Neural progenitor cell (in vitro differentiated cells): ENCODE results near the gene SCD. TPM values are rescaled to one million over a fixed set of nuclear protein-coding genes. Genes with fewer than 3 reads are reported as not detected.

Experiments
- DNase-seq: peaks from one replicate; pipeline ENCODE4 v3.0.0-alpha.2; 2016; ENCODE audit warnings: low spot score
- H2AFZ ChIP-seq: fragments of 200-600 bp; sonication (generic); replicated peaks from 2 replicates; pipeline ENCODE4 v1.6.1; 2016; ENCODE audit warnings: antibody characterized with exemption
- H3F3A ChIP-seq: fragments of 200-600 bp; sonication (generic); 2 replicates; pipeline ENCODE4 v1.6.1; 2016; ENCODE audit warnings: antibody characterized with exemption, low read depth
- H3K27ac ChIP-seq: fragments of 200-600 bp; sonication (generic); 2 replicates; pipeline ENCODE4 v1.5.1; 2016; ENCODE audit warnings: mild to moderate bottlenecking
- H3K27me3 ChIP-seq: fragments of 200-600 bp; sonication (generic); 2 replicates; pipeline ENCODE4 v1.6.1; 2016; ENCODE audit warnings: mild to moderate bottlenecking, moderate library complexity
- H3K36me3 ChIP-seq: fragments of 200-600 bp; sonication (generic); 2 replicates; pipeline ENCODE4 v1.5.1; 2016
- H3K4me1 ChIP-seq: fragments of 200-600 bp; sonication (generic); 2 replicates; pipeline ENCODE4 v1.6.1; 2016; ENCODE audit warnings: mixed run types
- H3K4me2 ChIP-seq: fragments of 200-600 bp; sonication (generic); 2 replicates; pipeline ENCODE4 v1.6.1; 2016
- H3K4me3 ChIP-seq: fragments of 200-600 bp; sonication (generic); 2 replicates; pipeline ENCODE4 v1.5.1; 2016
- H3K79me2 ChIP-seq: fragments of 200-600 bp; sonication (generic); 2 replicates; pipeline ENCODE4 v1.6.1; 2016; ENCODE audit warnings: low read depth
- H3K9ac ChIP-seq: fragments of 200-600 bp; sonication (generic); 2 replicates; pipeline ENCODE4 v1.6.1; 2016
- H3K9me3 ChIP-seq: fragments of 200-600 bp; sonication (generic); 2 replicates; pipeline ENCODE4 v1.5.1; 2016; ENCODE audit warnings: low read depth
- H4K20me1 ChIP-seq: fragments of 200-600 bp; sonication (generic); 2 replicates; pipeline ENCODE4 v1.6.1; 2016; ENCODE audit warnings: low read depth
- H3K27ac Mint-ChIP-seq: 3 replicates; pipeline ENCODE4 v1.8.0; 2021; ENCODE audit warnings: mixed read lengths
- H3K27me3 Mint-ChIP-seq: 2 replicates; pipeline ENCODE4 v1.8.0; 2022; ENCODE audit warnings: low read depth, mild to moderate bottlenecking, inconsistent platforms, moderate library complexity, mixed read lengths; ENCODE audit not compliant: insufficient read depth
- H3K36me3 Mint-ChIP-seq: 3 replicates; pipeline ENCODE4 v1.8.0; 2021; ENCODE audit warnings: mixed read lengths
- H3K4me1 Mint-ChIP-seq: 3 replicates; pipeline ENCODE4 v1.8.0; 2021; ENCODE audit warnings: mixed read lengths
- H3K4me3 Mint-ChIP-seq: 3 replicates; pipeline ENCODE4 v1.8.0; 2021; ENCODE audit warnings: mild to moderate bottlenecking, moderate library complexity, mixed read lengths
- H3K9me3 Mint-ChIP-seq: 3 replicates; pipeline ENCODE4 v1.8.0; 2020; ENCODE audit warnings: mixed read lengths
- CTCF ChIP-seq: fragments of 200-600 bp; sonication (generic); IDR thresholded peaks from 2 replicates; pipeline ENCODE4 v1.5.1; 2017; ENCODE audit warnings: antibody characterized with exemption, mild to moderate bottlenecking
- EZH2 ChIP-seq: fragments of 200-600 bp; sonication (generic); IDR thresholded peaks from 2 replicates; pipeline ENCODE4 v1.6.1; 2017; ENCODE audit warnings: antibody characterized with exemption, mild to moderate bottlenecking, moderate library complexity
- EZH2phosphoT487 ChIP-seq: fragments of 200-600 bp; sonication (generic); IDR thresholded peaks from 2 replicates; pipeline ENCODE4 v1.6.1; 2017; ENCODE audit warnings: antibody characterized with exemption
- small RNA-seq: library from RNA; depleted of rRNA; stranded (forward); fragments of <200 nt; gene quantifications from one replicate; pipeline ENCODE3, GENCODE V24; 2015
- total RNA-seq: library from RNA; depleted of rRNA; stranded (reverse); fragments of >200 nt; gene quantifications from 2 replicates; pipeline ENCODE4 v1.2.3, GENCODE V29; 2015; ENCODE audit warnings: low replicate concordance

SCD gene
- total RNA-seq, 1 donor from 2014 or later = 468 TPM

DNA sequence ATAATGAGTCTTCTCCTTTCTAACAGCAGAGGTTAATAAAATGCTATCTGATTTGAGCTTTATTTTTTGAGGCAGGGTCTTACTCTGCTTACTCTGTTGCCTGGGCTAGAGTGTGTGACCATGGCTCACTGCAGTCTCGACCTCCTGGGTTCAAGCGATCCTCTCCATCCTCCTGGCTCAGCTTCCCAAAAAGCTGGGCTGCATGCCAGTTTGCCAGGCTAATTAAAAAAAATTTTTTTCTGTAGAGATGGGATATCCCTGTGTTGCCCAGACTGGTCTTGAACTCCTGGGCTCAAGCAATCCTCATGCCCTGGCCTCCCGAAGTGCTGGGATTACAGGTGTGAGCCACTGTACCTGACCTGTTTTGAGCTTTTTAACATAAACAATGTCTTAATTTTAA is 56.7 kb downstream of the SCD start:
- no peak overlapping the region for H3K4me2 ChIP-seq
- no peak overlapping the region for H2AFZ ChIP-seq
- H3K9ac ChIP-seq = no peak overlapping the region
- H3K9me3 ChIP-seq = no peaks in the 10 kb centered on the region
- Mint-ChIP-seq H3K4me1 (no peaks in the 10 kb centered on the region), H3K27me3 (no peaks in the 10 kb centered on the region), H3K27ac (no peak overlapping the region), H3K9me3 (peaks cover 17% of the 10 kb centered on the region), H3K36me3 (peaks cover 12% of the 10 kb centered on the region), H3K4me3 (no peak overlapping the region)
- no peaks in the 10 kb centered on the region for H3K4me1 ChIP-seq
- DNase-seq = no peak
- no peaks in the 10 kb centered on the region for H3K36me3 ChIP-seq
- H3K27ac ChIP-seq = no peak overlapping the region
- TF ChIP-seq CTCF (no peak), EZH2 (no peak), EZH2phosphoT487 (no peak)
- no peak overlapping the region for H3K4me3 ChIP-seq
- no peaks in the 10 kb centered on the region for H3K27me3 ChIP-seq
- no peaks in the 10 kb centered on the region for H4K20me1 ChIP-seq
- H3F3A ChIP-seq = no peaks in the 10 kb centered on the region
- H3K79me2 ChIP-seq = no peaks in the 10 kb centered on the region

DNA sequence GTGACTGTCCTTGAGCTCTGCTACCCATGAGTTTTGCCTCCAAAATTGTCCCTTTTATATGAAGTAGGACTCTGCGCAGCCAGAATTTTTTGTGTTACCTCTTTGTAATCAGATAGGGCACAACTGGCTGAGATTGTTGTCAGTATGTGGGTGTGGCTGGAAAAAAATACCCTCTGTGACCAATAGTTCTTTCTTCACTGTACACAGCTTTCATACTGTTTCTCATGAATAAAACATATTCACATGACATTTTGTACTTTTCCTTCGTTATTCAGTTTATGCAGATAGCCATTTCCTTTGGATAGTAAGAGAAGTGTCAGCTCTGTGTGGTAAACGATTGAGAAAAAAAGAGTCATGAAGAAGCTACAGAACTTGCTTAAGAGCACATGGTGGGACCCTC is 66.1 kb downstream of the SCD start:
- no peak overlapping the region for H2AFZ ChIP-seq
- no peaks in the 10 kb centered on the region for H3K4me1 Mint-ChIP-seq
- no peaks in the 10 kb centered on the region for H3K27me3 Mint-ChIP-seq
- H3K9me3 Mint-ChIP-seq = peaks cover 8% of the 10 kb centered on the region
- no peak overlapping the region for H3K4me3 ChIP-seq
- no peak overlapping the region for H3K4me2 ChIP-seq
- H3K27ac ChIP-seq = no peak overlapping the region
- TF ChIP-seq EZH2phosphoT487 (no peak), EZH2 (no peak), CTCF (no peak)
- H4K20me1 ChIP-seq = no peaks in the 10 kb centered on the region
- DNase-seq = no peak
- no peaks in the 10 kb centered on the region for H3K79me2 ChIP-seq
- H3K4me1 ChIP-seq = no peaks in the 10 kb centered on the region
- H3K27ac Mint-ChIP-seq = no peak overlapping the region
- no peaks in the 10 kb centered on the region for H3K27me3 ChIP-seq
- H3F3A ChIP-seq = no peaks in the 10 kb centered on the region
- H3K36me3 ChIP-seq = no peaks in the 10 kb centered on the region
- no peak overlapping the region for H3K9ac ChIP-seq
- H3K4me3 Mint-ChIP-seq = no peak overlapping the region
- H3K36me3 Mint-ChIP-seq = peaks cover 3% of the 10 kb centered on the region
- H3K9me3 ChIP-seq = no peaks in the 10 kb centered on the region

Small RNA genes within 50 kb of the gene (small RNA-seq; reads per million reads assigned to genes)
- not detected for gene RF00019

Other genes with a start within 250 kb of the SCD start
- gene ERLIN1, start 161.2 kb upstream of the SCD start, total RNA-seq = 31.2 and 35.7 TPM in 2 replicates
- 21.6 and 34.1 TPM in 2 replicates for gene CHUK, start 117.6 kb upstream of the SCD start, total RNA-seq
- gene CWF19L1, start 79.6 kb upstream of the SCD start, total RNA-seq = 35.5 and 36.2 TPM in 2 replicates
- 58.3 and 87.1 TPM in 2 replicates for gene BLOC1S2, start 60.6 kb upstream of the SCD start, total RNA-seq
- not detected in 2 replicates for gene PKD2L1, start 17.0 kb upstream of the SCD start, total RNA-seq
- gene WNT8B, start 115.8 kb downstream of the SCD start, total RNA-seq = 5.8 and 9.0 TPM in 2 replicates
- gene SEC31B, start 172.6 kb downstream of the SCD start, total RNA-seq = 8.8 and 11.6 TPM in 2 replicates
- gene NDUFB8, start 182.6 kb downstream of the SCD start, total RNA-seq = 124 and 144 TPM in 2 replicates
- 24.2 and 26.4 TPM in 2 replicates for gene HIF1AN, start 188.7 kb downstream of the SCD start, total RNA-seq